ENCODE data around the gene TAF9.

The TAF9 gene

DNA sequence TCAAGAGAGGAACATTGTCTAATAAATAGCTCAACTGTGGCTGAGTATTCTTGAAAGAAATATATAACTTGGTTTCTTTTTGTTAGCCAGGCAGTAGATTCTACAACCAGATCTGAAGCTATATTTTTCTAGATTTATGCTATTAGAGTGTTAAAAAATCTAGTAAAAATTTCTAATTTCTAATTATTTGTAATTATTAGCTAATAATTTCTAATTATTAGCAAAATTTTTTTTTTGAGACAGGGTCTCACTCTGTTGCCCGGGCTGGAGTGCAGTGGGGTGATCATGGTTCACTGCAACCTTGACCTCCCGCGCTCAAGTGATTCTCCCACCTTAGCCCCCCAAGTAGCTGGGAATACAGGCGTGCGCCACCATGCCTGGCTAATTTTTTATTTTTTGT, 3.1 kb upstream of the TAF9 start:
- TF ChIP-seq RAD21 (IDR thresholded peaks at IDR 0.05; ENCODE audit: low read depth) (no peak), YY1 (IDR thresholded peaks at IDR 0.05; ENCODE audit: low read depth) (no peak), TAF1 (IDR thresholded peaks at IDR 0.05; ENCODE audit: low read depth) (no peak), ZBTB7A (IDR thresholded peaks at IDR 0.05; ENCODE audit: low read depth) (no peak), TEAD4 (IDR thresholded peaks at IDR 0.05) (no peak), CREB1 (IDR thresholded peaks at IDR 0.05; ENCODE audit: low read depth) (no peak), FOXM1 (IDR thresholded peaks at IDR 0.05; ENCODE audit: borderline replicate concordance, low read depth) (no peak), CEBPB (IDR thresholded peaks at IDR 0.05) (no peak), EGR1 (IDR thresholded peaks at IDR 0.05) (no peak), NFIC (IDR thresholded peaks at IDR 0.05) (no peak), TCF12 (IDR thresholded peaks at IDR 0.05; ENCODE audit: low read depth) (no peak), EP300 (IDR thresholded peaks at IDR 0.05; ENCODE audit: borderline replicate concordance) (no peak)
- TF ChIP-seq, protein P1, sequence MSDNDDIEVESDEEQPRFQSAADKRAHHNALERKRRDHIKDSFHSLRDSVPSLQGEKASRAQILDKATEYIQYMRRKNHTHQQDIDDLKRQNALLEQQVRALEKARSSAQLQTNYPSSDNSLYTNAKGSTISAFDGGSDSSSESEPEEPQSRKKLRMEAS (IDR thresholded peaks at IDR 0.05) = no peak
- TF ChIP-seq, protein P2, sequence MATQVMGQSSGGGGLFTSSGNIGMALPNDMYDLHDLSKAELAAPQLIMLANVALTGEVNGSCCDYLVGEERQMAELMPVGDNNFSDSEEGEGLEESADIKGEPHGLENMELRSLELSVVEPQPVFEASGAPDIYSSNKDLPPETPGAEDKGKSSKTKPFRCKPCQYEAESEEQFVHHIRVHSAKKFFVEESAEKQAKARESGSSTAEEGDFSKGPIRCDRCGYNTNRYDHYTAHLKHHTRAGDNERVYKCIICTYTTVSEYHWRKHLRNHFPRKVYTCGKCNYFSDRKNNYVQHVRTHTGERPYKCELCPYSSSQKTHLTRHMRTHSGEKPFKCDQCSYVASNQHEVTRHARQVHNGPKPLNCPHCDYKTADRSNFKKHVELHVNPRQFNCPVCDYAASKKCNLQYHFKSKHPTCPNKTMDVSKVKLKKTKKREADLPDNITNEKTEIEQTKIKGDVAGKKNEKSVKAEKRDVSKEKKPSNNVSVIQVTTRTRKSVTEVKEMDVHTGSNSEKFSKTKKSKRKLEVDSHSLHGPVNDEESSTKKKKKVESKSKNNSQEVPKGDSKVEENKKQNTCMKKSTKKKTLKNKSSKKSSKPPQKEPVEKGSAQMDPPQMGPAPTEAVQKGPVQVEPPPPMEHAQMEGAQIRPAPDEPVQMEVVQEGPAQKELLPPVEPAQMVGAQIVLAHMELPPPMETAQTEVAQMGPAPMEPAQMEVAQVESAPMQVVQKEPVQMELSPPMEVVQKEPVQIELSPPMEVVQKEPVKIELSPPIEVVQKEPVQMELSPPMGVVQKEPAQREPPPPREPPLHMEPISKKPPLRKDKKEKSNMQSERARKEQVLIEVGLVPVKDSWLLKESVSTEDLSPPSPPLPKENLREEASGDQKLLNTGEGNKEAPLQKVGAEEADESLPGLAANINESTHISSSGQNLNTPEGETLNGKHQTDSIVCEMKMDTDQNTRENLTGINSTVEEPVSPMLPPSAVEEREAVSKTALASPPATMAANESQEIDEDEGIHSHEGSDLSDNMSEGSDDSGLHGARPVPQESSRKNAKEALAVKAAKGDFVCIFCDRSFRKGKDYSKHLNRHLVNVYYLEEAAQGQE (IDR thresholded peaks at IDR 0.05; ENCODE audit: low read depth) = no peak
- TF ChIP-seq, protein P3, sequence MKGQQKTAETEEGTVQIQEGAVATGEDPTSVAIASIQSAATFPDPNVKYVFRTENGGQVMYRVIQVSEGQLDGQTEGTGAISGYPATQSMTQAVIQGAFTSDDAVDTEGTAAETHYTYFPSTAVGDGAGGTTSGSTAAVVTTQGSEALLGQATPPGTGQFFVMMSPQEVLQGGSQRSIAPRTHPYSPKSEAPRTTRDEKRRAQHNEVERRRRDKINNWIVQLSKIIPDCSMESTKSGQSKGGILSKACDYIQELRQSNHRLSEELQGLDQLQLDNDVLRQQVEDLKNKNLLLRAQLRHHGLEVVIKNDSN (IDR thresholded peaks at IDR 0.05) = no peak

DNA sequence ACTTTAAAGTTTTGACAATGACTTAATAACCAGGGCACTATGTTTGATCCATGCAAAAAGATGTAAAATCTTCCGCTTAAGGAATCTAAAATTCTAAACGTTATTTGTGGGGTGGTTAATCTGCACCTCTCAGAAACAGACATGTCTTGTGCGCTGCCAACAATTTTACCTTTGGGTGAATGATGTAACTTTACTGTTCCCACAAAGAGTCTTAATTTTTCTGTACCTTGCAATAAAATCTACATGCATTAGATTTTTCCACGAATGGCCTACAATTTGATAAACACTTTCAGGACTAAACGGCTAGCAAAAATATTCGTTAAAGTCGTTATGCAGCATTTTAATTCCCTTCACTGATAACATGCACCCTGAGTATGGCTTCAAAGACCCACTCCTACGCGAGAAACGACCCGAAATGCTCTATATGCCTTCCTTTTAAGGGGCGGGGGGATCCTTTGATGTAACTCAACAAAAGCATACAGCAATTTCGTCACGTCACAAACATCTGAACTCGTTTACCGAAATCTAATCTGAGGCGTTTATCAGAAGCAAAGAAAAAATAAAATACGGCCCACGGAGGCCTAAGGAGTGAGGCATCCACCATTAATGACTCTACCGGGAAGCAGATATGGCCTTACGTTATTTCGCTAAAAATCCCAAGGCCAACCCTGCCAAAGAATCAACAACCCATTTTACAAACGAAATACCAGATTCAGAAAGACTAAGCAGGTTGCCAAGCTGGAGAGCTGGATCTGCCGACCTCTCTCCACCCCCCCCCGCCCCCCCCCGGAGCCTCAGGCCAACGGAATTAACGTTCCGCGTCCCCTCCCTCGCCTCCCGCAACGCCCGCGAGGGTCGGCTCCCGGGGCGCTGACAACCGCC, 621 bp downstream of the TAF9 start:
- TF ChIP-seq, protein P2 (IDR thresholded peaks at IDR 0.05; ENCODE audit: low read depth) = no peak
- no peak for TF ChIP-seq TEAD4 (IDR thresholded peaks at IDR 0.05)
- no peak for TF ChIP-seq EP300 (IDR thresholded peaks at IDR 0.05; ENCODE audit: borderline replicate concordance)
- TF ChIP-seq CEBPB (IDR thresholded peaks at IDR 0.05) = no peak
- no peak for TF ChIP-seq TCF12 (IDR thresholded peaks at IDR 0.05; ENCODE audit: low read depth)

DNA sequence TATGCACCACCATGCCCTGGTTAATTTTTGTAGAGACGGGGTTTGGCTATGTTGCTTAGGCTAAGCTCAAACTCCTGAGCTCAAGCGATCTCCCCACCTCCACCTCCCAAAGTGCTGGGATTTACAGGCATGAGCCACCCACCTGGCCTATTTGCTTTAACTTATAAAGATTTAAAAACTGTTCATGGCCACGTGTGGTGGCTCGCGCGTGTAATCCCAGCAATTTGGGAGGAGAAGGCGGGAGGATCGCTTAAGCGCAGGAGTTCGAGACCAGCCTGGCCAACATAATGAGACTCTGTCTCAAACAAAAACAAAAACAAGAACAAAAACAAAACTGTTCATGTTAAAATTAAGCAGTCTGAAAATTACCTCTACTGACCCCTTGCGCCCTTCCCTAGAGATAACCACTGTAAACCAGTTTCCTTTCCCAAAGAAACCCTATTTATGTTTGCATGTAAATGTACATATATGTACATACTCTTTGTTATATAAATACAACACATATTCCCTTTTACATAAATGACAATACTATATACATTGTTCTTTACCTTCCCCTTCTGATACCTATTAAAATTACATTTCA, 1.5 kb downstream of the TAF9 start:
- TF ChIP-seq TAF1 (IDR thresholded peaks at IDR 0.05; ENCODE audit: low read depth) (no peak), TCF12 (IDR thresholded peaks at IDR 0.05; ENCODE audit: low read depth) (no peak)
- TF ChIP-seq, protein P3 (IDR thresholded peaks at IDR 0.05) = no peak

DNA sequence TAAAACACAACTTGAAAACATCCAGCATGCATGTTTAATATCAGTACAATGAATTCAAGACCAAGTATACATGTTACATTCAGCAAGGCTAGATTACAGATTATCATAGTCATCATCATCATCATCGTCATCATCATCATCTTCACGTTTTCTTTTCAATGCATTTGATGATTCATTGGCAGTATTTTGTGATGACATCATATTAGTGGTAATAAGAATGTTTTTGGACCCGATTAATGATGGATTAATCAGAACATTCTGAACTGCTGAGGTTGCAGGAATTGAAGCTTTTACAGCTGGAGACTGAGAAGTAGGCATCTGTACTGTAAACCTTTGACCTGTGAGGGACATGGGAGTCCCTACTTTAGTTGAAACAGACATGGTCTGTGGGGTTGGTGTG, 4.5 kb downstream of the TAF9 start:
- TF ChIP-seq EGR1 (IDR thresholded peaks at IDR 0.05) (no peak), RAD21 (IDR thresholded peaks at IDR 0.05; ENCODE audit: low read depth) (no peak), NFIC (IDR thresholded peaks at IDR 0.05) (no peak), ZBTB7A (IDR thresholded peaks at IDR 0.05; ENCODE audit: low read depth) (no peak), YY1 (IDR thresholded peaks at IDR 0.05; ENCODE audit: low read depth) (no peak), CREB1 (IDR thresholded peaks at IDR 0.05; ENCODE audit: low read depth) (no peak), EP300 (IDR thresholded peaks at IDR 0.05; ENCODE audit: borderline replicate concordance) (no peak), TCF12 (IDR thresholded peaks at IDR 0.05; ENCODE audit: low read depth) (no peak), TEAD4 (IDR thresholded peaks at IDR 0.05) (no peak), TAF1 (IDR thresholded peaks at IDR 0.05; ENCODE audit: low read depth) (no peak), FOXM1 (IDR thresholded peaks at IDR 0.05; ENCODE audit: borderline replicate concordance, low read depth) (no peak), CEBPB (IDR thresholded peaks at IDR 0.05) (no peak)
- TF ChIP-seq, protein P3 (IDR thresholded peaks at IDR 0.05) = no peak
- TF ChIP-seq, protein P2 (IDR thresholded peaks at IDR 0.05; ENCODE audit: low read depth) = no peak
- TF ChIP-seq, protein P1 (IDR thresholded peaks at IDR 0.05) = no peak

Data from Ishikawa (cell line).